SU-DHL-6 (cell line): ENCODE data around the gene TTC16.

Experiments used
- H2AFZ ChIP-seq: fragments of 200-600 bp; sonication (generic); 2 replicates; pipeline ENCODE4 v1.6.1; 2014; ENCODE audit warnings: low read depth, mild to moderate bottlenecking, moderate library complexity, mixed read lengths, antibody characterized with exemption, low read length; ENCODE audit not compliant: severe bottlenecking
- H3F3A ChIP-seq: fragments of 200-600 bp; shearing (Covaris generic); 2 replicates; pipeline ENCODE4 v1.6.0; 2016; ENCODE audit warnings: antibody characterized with exemption, mild to moderate bottlenecking; ENCODE audit not compliant: insufficient read depth
- H3K27ac ChIP-seq: fragments of 200-600 bp; sonication (generic); 2 replicates; pipeline ENCODE4 v1.5.1; 2016; ENCODE audit warnings: low read depth, mild to moderate bottlenecking, low read length, moderate library complexity, mixed read lengths
- H3K27me3 ChIP-seq: fragments of 200-600 bp; sonication (generic), shearing (Covaris generic); 2 replicates; pipeline ENCODE4 v1.6.0; 2014; ENCODE audit warnings: mild to moderate bottlenecking, low read length
- H3K36me3 ChIP-seq: fragments of 200-600 bp; sonication (generic); 2 replicates; pipeline ENCODE4 v1.6.1; 2014; ENCODE audit warnings: mild to moderate bottlenecking, low read length, mixed read lengths
- H3K4me2 ChIP-seq: fragments of 300-600, 200-600 bp; shearing (Covaris generic), sonication (generic); 2 replicates; pipeline ENCODE4 v1.6.0; 2014; ENCODE audit warnings: low read length, low read depth, mild to moderate bottlenecking; ENCODE audit not compliant: poor library complexity, severe bottlenecking
- H3K4me3 ChIP-seq: fragments of 200-600 bp; sonication (generic); 2 replicates; pipeline ENCODE4 v1.5.1; 2014; ENCODE audit warnings: antibody characterized with exemption, low read length, mild to moderate bottlenecking, mixed read lengths; ENCODE audit not compliant: insufficient read depth, poor library complexity, severe bottlenecking
- H3K79me2 ChIP-seq: fragments of 200-600 bp; sonication (generic); 2 replicates; pipeline ENCODE4 v1.6.1; 2014; ENCODE audit warnings: mild to moderate bottlenecking, low read length, moderate library complexity; ENCODE audit not compliant: insufficient read depth
- H3K9ac ChIP-seq: fragments of 200-600 bp; sonication (generic); 2 replicates; pipeline ENCODE4 v1.7.0; 2014; ENCODE audit warnings: mild to moderate bottlenecking, low read length
- H3K9me2 ChIP-seq: fragments of 200-600 bp; sonication (generic); replicated peaks from 2 replicates; pipeline ENCODE4 v1.6.1; 2014; ENCODE audit warnings: low read length; ENCODE audit not compliant: insufficient read depth
- H3K9me3 ChIP-seq: fragments of 200-600 bp; sonication (generic); 2 replicates; pipeline ENCODE4 v1.6.1; 2014; ENCODE audit warnings: low read length, mixed read lengths; ENCODE audit not compliant: insufficient read depth
- H4K20me1 ChIP-seq: fragments of 200-600 bp; sonication (generic); 2 replicates; pipeline ENCODE4 v1.6.1; 2014; ENCODE audit warnings: low read depth, mild to moderate bottlenecking, antibody characterized with exemption, low read length, moderate library complexity, mixed read lengths
- EZH2phosphoT487 ChIP-seq: fragments of 200-600 bp; sonication (generic), shearing (Covaris generic); conservative IDR thresholded peaks from 2 replicates; pipeline ENCODE4 v1.6.1; 2018; ENCODE audit warnings: mild to moderate bottlenecking, antibody characterized with exemption, low read length, moderate library complexity, mixed read lengths
- TF ChIP-seq, protein P1 (sequence below): fragments of 200-600 bp; sonication (generic); IDR thresholded peaks from one replicate; pipeline ENCODE4 v1.5.1; 2017; ENCODE audit warnings: antibody characterized with exemption, mild to moderate bottlenecking, low read length, moderate library complexity; ENCODE audit not compliant: insufficient read depth, poor library complexity, severe bottlenecking

The TTC16 gene

DNA sequence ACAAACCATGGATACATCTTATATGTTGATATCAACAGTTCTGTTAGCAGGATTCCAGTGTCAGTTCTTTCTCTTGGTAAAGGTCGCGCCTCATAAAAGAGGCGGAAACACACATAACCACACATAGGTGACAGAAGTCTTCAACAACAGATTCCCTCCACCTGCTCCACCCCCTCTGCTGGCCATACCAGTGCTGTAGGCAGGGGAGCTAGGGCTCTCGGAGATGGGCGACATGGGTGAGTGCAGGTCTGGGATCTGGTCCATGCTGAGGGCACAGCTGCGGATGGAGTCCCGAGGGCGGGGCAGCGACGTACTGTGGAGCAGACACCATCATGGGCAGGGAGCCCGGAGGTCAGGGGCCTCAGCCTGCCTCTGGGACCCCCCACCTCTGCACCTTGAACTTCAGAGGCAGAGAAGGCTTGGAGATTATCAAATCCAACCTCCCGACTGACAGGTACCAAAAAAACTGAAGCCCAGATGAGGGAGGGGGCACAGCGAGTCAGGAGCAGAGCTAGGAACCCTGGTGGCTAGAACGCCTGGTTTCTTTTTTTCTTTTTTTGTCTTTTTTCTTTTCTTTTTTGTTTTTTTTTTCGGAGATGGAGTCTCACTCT, 31.2 kb downstream of the TTC16 start:
- Histone ChIP-seq H3K36me3 (no peaks in the 10 kb centered on the region), H3K4me3 (no peak overlapping the region)
- TF ChIP-seq EZH2phosphoT487, result no peak
- TF ChIP-seq, protein P1, sequence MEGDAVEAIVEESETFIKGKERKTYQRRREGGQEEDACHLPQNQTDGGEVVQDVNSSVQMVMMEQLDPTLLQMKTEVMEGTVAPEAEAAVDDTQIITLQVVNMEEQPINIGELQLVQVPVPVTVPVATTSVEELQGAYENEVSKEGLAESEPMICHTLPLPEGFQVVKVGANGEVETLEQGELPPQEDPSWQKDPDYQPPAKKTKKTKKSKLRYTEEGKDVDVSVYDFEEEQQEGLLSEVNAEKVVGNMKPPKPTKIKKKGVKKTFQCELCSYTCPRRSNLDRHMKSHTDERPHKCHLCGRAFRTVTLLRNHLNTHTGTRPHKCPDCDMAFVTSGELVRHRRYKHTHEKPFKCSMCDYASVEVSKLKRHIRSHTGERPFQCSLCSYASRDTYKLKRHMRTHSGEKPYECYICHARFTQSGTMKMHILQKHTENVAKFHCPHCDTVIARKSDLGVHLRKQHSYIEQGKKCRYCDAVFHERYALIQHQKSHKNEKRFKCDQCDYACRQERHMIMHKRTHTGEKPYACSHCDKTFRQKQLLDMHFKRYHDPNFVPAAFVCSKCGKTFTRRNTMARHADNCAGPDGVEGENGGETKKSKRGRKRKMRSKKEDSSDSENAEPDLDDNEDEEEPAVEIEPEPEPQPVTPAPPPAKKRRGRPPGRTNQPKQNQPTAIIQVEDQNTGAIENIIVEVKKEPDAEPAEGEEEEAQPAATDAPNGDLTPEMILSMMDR, result no peak

DNA sequence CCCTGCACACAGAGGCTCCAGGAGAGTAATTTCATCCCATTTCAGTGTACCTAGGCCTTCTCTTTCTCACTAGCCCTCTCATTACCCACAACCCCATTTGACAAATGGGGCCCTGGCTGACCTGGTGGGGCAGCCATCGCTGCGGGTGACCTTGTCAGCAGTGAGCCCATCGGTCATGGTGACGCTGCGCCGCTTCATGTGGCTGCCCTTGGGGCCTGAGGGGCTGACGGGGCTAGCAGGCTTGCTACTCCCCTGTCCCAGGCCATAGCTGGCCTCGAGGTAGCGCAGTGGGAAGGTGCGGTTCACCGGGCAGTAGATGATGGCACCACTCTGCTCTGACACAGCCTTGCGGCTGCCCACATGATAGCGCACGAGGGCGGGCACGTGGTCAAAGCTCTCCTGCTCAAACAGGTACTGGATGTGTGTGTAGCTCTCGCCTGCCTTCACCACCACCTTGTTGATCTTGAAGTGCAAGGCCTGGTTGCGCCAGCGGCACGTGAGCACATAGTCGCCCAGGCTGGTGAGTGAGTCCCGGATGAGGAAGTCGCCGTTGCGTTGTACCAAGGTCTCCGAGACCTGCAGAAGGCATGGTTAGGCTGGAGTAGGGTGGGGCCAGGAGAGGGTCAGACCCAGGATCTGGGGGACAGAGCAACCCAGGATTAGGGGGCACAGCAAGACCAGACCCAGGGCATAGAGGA, 33.4 kb downstream of the TTC16 start:
- Histone ChIP-seq H4K20me1 (no peaks in the 10 kb centered on the region), H3K9me2 (no peaks in the 10 kb centered on the region), H3K36me3 (no peaks in the 10 kb centered on the region), H3K79me2 (no peaks in the 10 kb centered on the region), H3K4me3 (no peak overlapping the region), H3K27ac (no peak overlapping the region), H3K9me3 (no peaks in the 10 kb centered on the region), H3K9ac (no peak overlapping the region), H3K4me2 (no peak overlapping the region), H2AFZ (no peak overlapping the region), H3F3A (no peaks in the 10 kb centered on the region), H3K27me3 (no peaks in the 10 kb centered on the region)
- no peak for TF ChIP-seq EZH2phosphoT487

More for the DNA sequence above, 31.2 kb downstream of the TTC16 start:
- H3K4me2 ChIP-seq, result no peak overlapping the region
- H3F3A ChIP-seq, result no peaks in the 10 kb centered on the region
- no peak overlapping the region for H3K27ac ChIP-seq
- no peak overlapping the region for H2AFZ ChIP-seq
- H4K20me1 ChIP-seq, result no peaks in the 10 kb centered on the region
- no peak overlapping the region for H3K9ac ChIP-seq
- no peaks in the 10 kb centered on the region for H3K79me2 ChIP-seq
- no peaks in the 10 kb centered on the region for H3K27me3 ChIP-seq
- no peaks in the 10 kb centered on the region for H3K9me2 ChIP-seq
- no peaks in the 10 kb centered on the region for H3K9me3 ChIP-seq

DNA sequence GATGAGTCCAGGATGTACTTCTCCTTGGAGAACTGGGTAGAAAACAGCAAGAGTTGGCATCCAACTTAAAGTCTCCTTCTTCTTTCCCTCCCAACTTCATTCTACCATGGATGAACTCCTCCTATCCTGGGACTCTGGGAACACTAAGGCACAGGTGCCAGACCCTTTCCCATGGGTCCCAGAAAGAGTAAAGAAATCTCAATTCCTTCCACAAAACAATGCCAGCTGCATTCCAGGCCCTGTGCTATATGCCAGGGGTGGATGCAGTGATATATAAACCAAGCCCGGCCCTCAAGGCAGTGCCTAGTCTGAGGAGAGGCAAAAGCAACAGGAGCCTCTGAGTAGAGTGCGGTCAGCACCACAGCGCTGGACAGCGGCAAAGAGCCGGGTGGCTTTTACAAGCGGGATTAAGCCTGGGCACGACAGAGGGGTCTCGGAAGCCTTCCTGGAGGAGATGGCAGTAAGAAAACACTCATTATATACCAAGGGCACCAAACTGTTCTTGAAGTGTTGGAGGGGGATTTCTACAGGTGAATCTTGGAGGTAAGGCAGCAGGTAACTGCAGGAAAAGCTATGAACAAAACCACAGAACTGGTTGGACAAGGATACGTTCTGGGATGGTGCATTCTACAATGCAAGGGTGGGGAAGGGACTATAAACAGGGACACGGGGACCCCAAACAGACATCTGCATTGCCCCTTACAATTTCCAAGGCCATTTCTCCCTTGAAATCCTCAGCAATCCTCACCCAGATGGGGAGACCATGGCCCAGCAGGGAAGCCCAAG, 35.6 kb downstream of the TTC16 start:
- Histone ChIP-seq H3K4me3 (no peak overlapping the region), H3K36me3 (no peaks in the 10 kb centered on the region), H2AFZ (no peak overlapping the region), H3K9me3 (no peaks in the 10 kb centered on the region), H3K79me2 (no peaks in the 10 kb centered on the region), H3K27ac (no peak overlapping the region), H3K9ac (no peak overlapping the region), H3F3A (no peaks in the 10 kb centered on the region), H3K27me3 (no peaks in the 10 kb centered on the region), H3K9me2 (no peaks in the 10 kb centered on the region), H3K4me2 (no peak overlapping the region), H4K20me1 (no peaks in the 10 kb centered on the region)
- TF ChIP-seq EZH2phosphoT487, result no peak
- TF ChIP-seq, protein P1, result no peak

DNA sequence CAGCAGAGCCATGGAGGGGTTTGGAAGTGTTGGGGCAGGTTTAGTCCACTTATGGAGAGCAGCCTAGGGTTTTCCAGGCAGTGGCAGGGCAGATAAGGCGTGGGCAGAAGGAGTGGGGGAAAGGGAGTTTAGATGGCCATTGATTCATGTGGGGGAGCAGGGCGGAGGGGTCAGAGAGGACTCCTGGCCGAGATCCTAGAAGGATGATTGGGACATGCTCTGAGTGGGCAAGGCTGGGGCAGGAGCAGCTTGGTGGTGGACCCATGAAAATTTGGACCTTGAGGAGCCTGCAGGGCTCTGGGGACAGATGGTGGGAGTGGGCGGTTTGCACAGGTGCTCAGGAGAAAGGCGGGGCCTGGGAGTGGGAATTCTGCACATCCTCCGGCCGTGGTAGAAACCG, 37.3 kb downstream of the TTC16 start:
- no peak for TF ChIP-seq EZH2phosphoT487
- TF ChIP-seq, protein P1, result no peak
- no peaks in the 10 kb centered on the region for H3K27me3 ChIP-seq
- H3K27ac ChIP-seq, result no peak overlapping the region
- no peak overlapping the region for H2AFZ ChIP-seq
- H3K36me3 ChIP-seq, result no peaks in the 10 kb centered on the region
- no peaks in the 10 kb centered on the region for H3K9me2 ChIP-seq
- H3F3A ChIP-seq, result no peaks in the 10 kb centered on the region
- H3K4me2 ChIP-seq, result no peak overlapping the region
- no peaks in the 10 kb centered on the region for H3K79me2 ChIP-seq
- H4K20me1 ChIP-seq, result no peaks in the 10 kb centered on the region
- no peak overlapping the region for H3K4me3 ChIP-seq
- H3K9ac ChIP-seq, result no peak overlapping the region
- H3K9me3 ChIP-seq, result no peaks in the 10 kb centered on the region
